ENCODE results near the gene USP34.

Gene USP34

GRCh38 chr2:61266632-61267505 is 204.0 kb downstream of the USP34 start:
- Histone ChIP-seq H3K27ac (no peak overlapping the region), H3K79me2 (no peaks in the 10 kb centered on the region), H3K27me3 (ENCODE audit: control insufficient read depth, insufficient read depth, low read length) (no peaks in the 10 kb centered on the region), H3K9me3 (ENCODE audit: control insufficient read depth, low read length) (no peaks in the 10 kb centered on the region), H2AFZ (no peak overlapping the region), H3K9ac (no peak overlapping the region), H3K4me2 (ENCODE audit: low read length) (no peak overlapping the region), H3K36me3 (ENCODE audit: control insufficient read depth, insufficient read depth, low read length) (no peaks in the 10 kb centered on the region), H3K4me1 (no peaks in the 10 kb centered on the region), H3K4me3 (ENCODE audit: low read depth, low read length) (no peak overlapping the region)
- TF ChIP-seq, protein P1, sequence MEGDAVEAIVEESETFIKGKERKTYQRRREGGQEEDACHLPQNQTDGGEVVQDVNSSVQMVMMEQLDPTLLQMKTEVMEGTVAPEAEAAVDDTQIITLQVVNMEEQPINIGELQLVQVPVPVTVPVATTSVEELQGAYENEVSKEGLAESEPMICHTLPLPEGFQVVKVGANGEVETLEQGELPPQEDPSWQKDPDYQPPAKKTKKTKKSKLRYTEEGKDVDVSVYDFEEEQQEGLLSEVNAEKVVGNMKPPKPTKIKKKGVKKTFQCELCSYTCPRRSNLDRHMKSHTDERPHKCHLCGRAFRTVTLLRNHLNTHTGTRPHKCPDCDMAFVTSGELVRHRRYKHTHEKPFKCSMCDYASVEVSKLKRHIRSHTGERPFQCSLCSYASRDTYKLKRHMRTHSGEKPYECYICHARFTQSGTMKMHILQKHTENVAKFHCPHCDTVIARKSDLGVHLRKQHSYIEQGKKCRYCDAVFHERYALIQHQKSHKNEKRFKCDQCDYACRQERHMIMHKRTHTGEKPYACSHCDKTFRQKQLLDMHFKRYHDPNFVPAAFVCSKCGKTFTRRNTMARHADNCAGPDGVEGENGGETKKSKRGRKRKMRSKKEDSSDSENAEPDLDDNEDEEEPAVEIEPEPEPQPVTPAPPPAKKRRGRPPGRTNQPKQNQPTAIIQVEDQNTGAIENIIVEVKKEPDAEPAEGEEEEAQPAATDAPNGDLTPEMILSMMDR (IDR thresholded peaks at IDR 0.05) = no peak

DNA sequence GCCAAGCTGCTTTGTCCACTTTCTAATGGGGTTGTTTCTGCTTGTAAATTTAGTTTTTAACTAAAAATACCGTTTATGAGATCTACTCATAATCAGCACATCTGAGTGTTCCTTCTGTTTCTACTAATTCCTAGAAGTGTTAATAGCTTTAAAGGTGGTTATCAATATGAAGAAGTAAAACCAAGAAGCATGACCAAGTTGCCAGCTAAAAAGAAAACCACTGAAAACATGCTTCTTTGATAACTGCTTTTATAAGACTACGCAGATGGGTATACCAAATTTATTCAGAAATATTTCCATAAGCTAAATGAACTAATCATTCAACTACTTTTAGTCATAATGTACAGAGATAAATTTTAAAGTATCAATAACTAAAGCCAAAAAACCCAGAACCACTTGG is 207.1 kb downstream of the USP34 start:
- no peak overlapping the region for H2AFZ ChIP-seq
- H3K27me3 ChIP-seq (ENCODE audit: control insufficient read depth, insufficient read depth, low read length) = no peaks in the 10 kb centered on the region
- H3K9me3 ChIP-seq (ENCODE audit: control insufficient read depth, low read length) = no peaks in the 10 kb centered on the region
- no peak overlapping the region for H3K9ac ChIP-seq
- no peaks in the 10 kb centered on the region for H3K79me2 ChIP-seq
- H3K4me3 ChIP-seq (ENCODE audit: low read depth, low read length) = no peak overlapping the region
- TF ChIP-seq, protein P1 (IDR thresholded peaks at IDR 0.05) = no peak
- H3K4me2 ChIP-seq (ENCODE audit: low read length) = no peak overlapping the region
- H3K27ac ChIP-seq = no peak overlapping the region
- no peaks in the 10 kb centered on the region for H3K36me3 ChIP-seq (ENCODE audit: control insufficient read depth, insufficient read depth, low read length)
- no peaks in the 10 kb centered on the region for H3K4me1 ChIP-seq

DNA sequence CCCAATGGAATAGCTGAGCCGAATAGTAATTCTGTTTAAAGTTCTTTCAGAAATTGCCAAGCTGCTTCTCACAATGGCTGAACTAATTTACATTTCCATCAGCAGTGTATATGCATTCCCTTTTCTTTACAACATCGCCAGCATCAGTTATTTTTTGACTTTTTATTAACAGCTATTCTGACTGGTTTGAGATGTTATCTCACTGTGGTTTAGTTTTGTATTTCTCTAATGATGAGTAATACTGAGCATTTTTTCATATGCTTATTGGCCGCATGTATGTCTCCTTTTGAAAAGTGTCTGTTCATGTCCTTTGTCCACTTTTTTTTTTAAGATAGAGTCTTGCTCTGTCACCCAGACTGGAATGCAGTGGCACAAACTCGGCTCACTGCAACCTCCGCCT is 208.2 kb downstream of the USP34 start:
- no peak overlapping the region for H3K4me3 ChIP-seq (ENCODE audit: low read depth, low read length)
- H3K4me2 ChIP-seq (ENCODE audit: low read length) = no peak overlapping the region
- H3K27ac ChIP-seq = no peak overlapping the region
- H3K27me3 ChIP-seq (ENCODE audit: control insufficient read depth, insufficient read depth, low read length) = no peaks in the 10 kb centered on the region
- no peak overlapping the region for H2AFZ ChIP-seq
- TF ChIP-seq, protein P1 (IDR thresholded peaks at IDR 0.05) = no peak
- no peaks in the 10 kb centered on the region for H3K9me3 ChIP-seq (ENCODE audit: control insufficient read depth, low read length)
- no peak overlapping the region for H3K9ac ChIP-seq
- H3K4me1 ChIP-seq = no peaks in the 10 kb centered on the region
- H3K36me3 ChIP-seq (ENCODE audit: control insufficient read depth, insufficient read depth, low read length) = no peaks in the 10 kb centered on the region
- no peaks in the 10 kb centered on the region for H3K79me2 ChIP-seq

DNA sequence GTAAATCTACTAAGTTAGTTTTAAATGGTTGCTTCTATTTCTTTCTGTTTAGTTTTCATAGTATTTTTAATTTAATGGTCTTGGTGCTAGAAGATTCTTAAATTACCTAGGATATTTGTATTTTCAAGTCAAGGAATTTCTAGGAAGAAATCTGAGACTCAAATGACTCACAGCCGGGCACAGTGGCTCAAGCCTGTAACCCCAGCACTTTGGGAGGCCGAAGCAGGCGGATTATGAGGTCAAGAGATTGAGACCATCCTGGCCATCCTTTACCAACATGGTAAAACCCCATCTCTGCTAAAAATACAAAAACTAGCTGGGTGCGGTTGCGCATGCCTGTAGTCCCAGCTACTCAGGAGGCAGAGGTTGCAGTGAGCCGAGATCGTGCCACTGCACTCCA is 213.4 kb downstream of the USP34 start:
- H3K27me3 ChIP-seq (ENCODE audit: control insufficient read depth, insufficient read depth, low read length) = no peaks in the 10 kb centered on the region
- no peak overlapping the region for H3K4me3 ChIP-seq (ENCODE audit: low read depth, low read length)

More for the DNA sequence above, 213.4 kb downstream of the USP34 start:
- no peak overlapping the region for H3K27ac ChIP-seq
- H3K36me3 ChIP-seq (ENCODE audit: control insufficient read depth, insufficient read depth, low read length) = no peaks in the 10 kb centered on the region
- peaks cover 7% of the 10 kb centered on the region for H3K4me1 ChIP-seq
- no peak overlapping the region for H3K9ac ChIP-seq
- H3K79me2 ChIP-seq = no peaks in the 10 kb centered on the region
- no peaks in the 10 kb centered on the region for H3K9me3 ChIP-seq (ENCODE audit: control insufficient read depth, low read length)
- H2AFZ ChIP-seq = no peak overlapping the region
- TF ChIP-seq, protein P1 (IDR thresholded peaks at IDR 0.05) = no peak
- H3K4me2 ChIP-seq (ENCODE audit: low read length) = no peak overlapping the region

All from parathyroid adenoma (tissue), 2 donors.